Activated CD4-positive, alpha-beta T cell treated with anti-CD3 and anti-CD28 coated beads, Interleukin-2, Interleukin-4, amounts not matched to agents 100 ng/mL and 50 ng/mL, durations not matched to agents 16 hours and 8 hours (primary cell): ENCODE results near the gene HGS.

Experiments
- DNase-seq: peaks from one replicate; pipeline ENCODE4 v3.0.0-alpha.2; 2020; ENCODE audit warnings: low spot score

Gene HGS

DNA sequence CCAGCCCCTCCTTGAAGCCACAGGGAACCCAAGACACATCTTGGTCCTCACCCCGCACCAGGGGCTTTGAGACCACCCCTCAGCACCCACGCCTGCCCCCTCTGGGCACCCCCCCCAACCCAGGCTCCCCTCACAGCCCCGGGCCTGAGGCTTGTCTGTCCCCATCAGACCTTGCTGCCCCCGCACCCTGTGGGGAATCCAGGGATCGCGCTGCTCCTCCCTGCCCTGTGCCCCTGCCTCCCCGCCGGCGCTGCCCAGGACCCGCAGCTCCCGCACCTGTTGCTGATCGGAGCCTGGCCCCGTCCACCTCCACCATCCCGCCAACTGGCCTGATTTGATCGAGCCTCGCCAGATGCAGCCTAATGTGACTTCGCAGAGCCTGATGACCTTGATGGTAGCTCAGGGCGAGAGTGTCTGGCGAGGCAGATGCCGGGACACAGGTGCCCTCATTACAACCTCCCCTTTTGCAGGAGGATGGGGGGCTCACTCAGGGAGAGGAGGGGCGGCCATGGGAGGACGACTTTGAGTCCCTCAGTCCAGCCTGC is 57.3 kb downstream of the HGS start:
- DNase-seq, result no peak

DNA sequence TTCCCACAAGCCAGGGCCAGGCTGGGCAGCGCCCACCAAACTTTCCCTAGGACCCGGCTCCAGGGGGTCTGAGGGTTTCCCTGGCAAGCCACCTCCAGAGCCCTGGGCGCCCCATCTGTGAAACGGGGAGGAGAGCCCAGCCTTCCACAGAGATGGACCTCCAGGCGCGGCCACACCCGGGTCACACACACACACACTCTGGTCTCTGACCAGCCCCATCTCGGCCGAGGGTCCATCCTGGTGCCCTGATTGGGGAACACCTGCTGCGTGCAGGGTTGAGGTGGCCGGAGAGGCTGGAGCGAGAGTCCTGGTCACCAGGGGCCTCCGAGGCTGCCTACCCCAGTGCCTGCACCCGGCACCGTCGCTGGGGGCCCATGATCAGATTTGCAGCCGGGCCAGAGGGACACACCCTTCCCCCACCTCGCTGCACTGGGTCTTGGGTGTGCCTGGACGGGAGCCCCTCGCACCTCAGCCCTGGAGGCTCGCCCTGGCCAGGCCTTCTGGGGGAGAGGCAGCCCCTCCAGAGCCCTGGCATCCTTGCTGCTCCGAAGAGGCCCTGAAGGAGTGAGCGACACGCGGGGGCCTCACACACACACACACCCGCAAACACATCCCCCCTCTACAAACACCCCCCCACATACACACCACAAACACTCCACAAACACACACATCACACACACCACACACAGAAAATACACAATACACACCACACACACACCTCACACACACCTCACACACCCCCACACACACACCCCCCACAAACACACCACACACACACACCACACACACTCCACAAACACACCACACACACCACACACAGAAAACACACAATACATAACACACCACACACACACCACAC is 58.0 kb downstream of the HGS start:
- DNase-seq, result no peak
